Keratinocyte (primary cell): ENCODE measurements around the gene CTNND2. TPM values are rescaled to one million over a fixed set of nuclear protein-coding genes. Genes with fewer than 3 reads are reported as not detected.

Experiments used
- DNase-seq: peaks from one replicate; pipeline ENCODE4 v3.0.0-alpha.2; 2011; ENCODE audit warnings: low read depth, missing footprints, low spot score
- FAIRE-seq: peaks from 2 replicates; lab custom pipeline; 2011; peaks lifted over from hg19 to GRCh38; lab: Jason Lieb, UNC
- H2AFZ ChIP-seq: 2 replicates; pipeline ENCODE4 v1.6.0; 2012; ENCODE audit warnings: low read length, control low read depth, inconsistent platforms; ENCODE audit not compliant: control insufficient read depth
- H3K27ac ChIP-seq: 2 replicates; pipeline ENCODE4 v1.5.1; 2011; ENCODE audit warnings: low read length; ENCODE audit not compliant: control insufficient read depth, insufficient read depth
- H3K27me3 ChIP-seq: 3 replicates; pipeline ENCODE4 v1.6.0; 2011; ENCODE audit warnings: low read length; ENCODE audit not compliant: control insufficient read depth, insufficient read depth; ENCODE audit errors: extremely low read depth
- H3K36me3 ChIP-seq, 2 experiments: 2 replicates in 1 of 2; 3 replicates in 1 of 2; pipeline ENCODE4 v1.5.1; 2011; ENCODE audit warnings: low read length in 2 of 2, mild to moderate bottlenecking in 1 of 2; ENCODE audit not compliant: control insufficient read depth in 2 of 2, insufficient read depth in 2 of 2; ENCODE audit errors: extremely low read depth in 1 of 2
- H3K4me1 ChIP-seq: 3 replicates; pipeline ENCODE4 v1.5.1; 2011; ENCODE audit warnings: low read length; ENCODE audit not compliant: control insufficient read depth, insufficient read depth; ENCODE audit errors: extremely low read depth
- H3K4me2 ChIP-seq: 3 replicates; pipeline ENCODE4 v1.6.0; 2011; ENCODE audit warnings: low read depth, low read length; ENCODE audit not compliant: control insufficient read depth, insufficient read depth; ENCODE audit errors: extremely low read depth
- H3K4me3 ChIP-seq, 3 experiments: fragments of 200-600 bp in 1 of 3; sonication (generic) in 1 of 3; 2 replicates in 2 of 3; 3 replicates in 1 of 3; pipeline ENCODE4 v1.5.1; 2011 to 2016; ENCODE audit warnings: low read length in 3 of 3, mild to moderate bottlenecking in 3 of 3, control low read depth in 2 of 3, inconsistent platforms in 1 of 3, low read depth in 1 of 3, mixed read lengths in 1 of 3, mixed run types in 1 of 3, moderate library complexity in 1 of 3; ENCODE audit not compliant: control insufficient read depth in 2 of 3, insufficient read depth in 2 of 3; ENCODE audit errors: extremely low read depth in 1 of 3
- H3K79me2 ChIP-seq: 2 replicates; pipeline ENCODE4 v1.6.0; 2012; ENCODE audit warnings: low read length; ENCODE audit not compliant: control insufficient read depth, insufficient read depth
- H3K9ac ChIP-seq: 3 replicates; pipeline ENCODE4 v1.6.0; 2011; ENCODE audit warnings: low read length; ENCODE audit not compliant: control insufficient read depth, insufficient read depth; ENCODE audit errors: extremely low read depth
- H3K9me1 ChIP-seq: 3 replicates; pipeline ENCODE4 v1.6.0; 2011; ENCODE audit warnings: low read length; ENCODE audit not compliant: control insufficient read depth, insufficient read depth; ENCODE audit errors: extremely low read depth
- H3K9me3 ChIP-seq: 2 replicates; pipeline ENCODE4 v1.5.1; 2012; ENCODE audit warnings: low read depth, low read length; ENCODE audit not compliant: control insufficient read depth
- H4K20me1 ChIP-seq: 3 replicates; pipeline ENCODE4 v1.6.0; 2011; ENCODE audit warnings: low read length; ENCODE audit not compliant: control insufficient read depth, insufficient read depth; ENCODE audit errors: extremely low read depth
- CTCF ChIP-seq, 3 experiments: IDR thresholded peaks in 1 of 3; conservative IDR thresholded peaks in 1 of 3; optimal IDR thresholded peaks in 1 of 3; 2 replicates in 2 of 3; 3 replicates in 1 of 3; pipeline versions ENCODE3 to v1.5.1; 2011; ENCODE audit warnings: low read length in 3 of 3, mild to moderate bottlenecking in 3 of 3, moderate library complexity in 2 of 3, control low read depth in 1 of 3, inconsistent platforms in 1 of 3; ENCODE audit not compliant: insufficient read depth in 2 of 3; ENCODE audit errors: extremely low read depth in 1 of 3
- EZH2 ChIP-seq: IDR thresholded peaks from one replicate; pipeline ENCODE4 v1.6.1; 2012; ENCODE audit warnings: inconsistent platforms, mild to moderate bottlenecking, low read length, moderate library complexity
- dilution Hi-C: fragments of 300-500 bp; cut with MboI; formaldehyde crosslinking; loops from one replicate; pipeline ENCODE4 v1.7.0; 2020; ENCODE audit warnings: low sequenced_read_pairs; ENCODE audit not compliant: extremely low pct_ligation_motif_present
- polyA plus RNA-seq, 5 experiments: library from polyadenylated mRNA; depleted of rRNA in 3 of 5; stranded (reverse) in 3 of 5; stranded (forward) in 1 of 5; unstranded in 1 of 5; fragments of >200 nt; gene quantifications; 1 replicate in 1 of 5; 2 replicates in 3 of 5; 3 replicates in 1 of 5; pipeline versions ENCODE4 v1.2.1 to v1.2.3, GENCODE V29; 2011 to 2012; ENCODE audit warnings: missing spikeins in 2 of 5, low read depth in 1 of 5, low replicate concordance in 1 of 5

Gene CTNND2
- polyA plus RNA-seq, 1 donor (not counting 4 experiments of a cell fraction or from before 2014, with no cell fraction given) = not detected

GRCh38 chr5:11903614-11904264, 507 bp downstream of the CTNND2 start:
- Histone ChIP-seq H3K9me1 (no peaks in the 10 kb centered on the region), H4K20me1 (no peaks in the 10 kb centered on the region), H3K27ac (no peak overlapping the region), H3K4me1 (no peaks in the 10 kb centered on the region), H3K79me2 (no peaks in the 10 kb centered on the region), H3K36me3 (no peaks in the 10 kb centered on the region), H3K4me2 (no peak overlapping the region), H3K9ac (no peak overlapping the region), H3K9me3 (no peaks in the 10 kb centered on the region), H2AFZ (no peak overlapping the region), H3K4me3 (no peak overlapping the region), H3K27me3 (peaks cover 33% of the 10 kb centered on the region)
- dilution Hi-C loops = no loop called here
- no peak for DNase-seq
- TF ChIP-seq EZH2 (peak; percentile 24), CTCF (optimal IDR thresholded peaks at IDR 0.05 in 1 of 3, IDR thresholded peaks at IDR 0.05 in 1 of 3, conservative IDR thresholded peaks at IDR 0.05 in 1 of 3; ENCODE audit: extremely low read depth in 1 of 3, insufficient read depth in 2 of 3, low read length in 3 of 3) (no peak)
- no peak for FAIRE-seq

GRCh38 chr5:11903121-11903613, 1.1 kb downstream of the CTNND2 start:
- DNase-seq = no peak
- Histone ChIP-seq H3K4me2 (no peak overlapping the region), H3K36me3 (no peaks in the 10 kb centered on the region), H3K27ac (no peak overlapping the region), H4K20me1 (no peaks in the 10 kb centered on the region), H3K4me1 (no peaks in the 10 kb centered on the region), H3K4me3 (no peak overlapping the region), H3K79me2 (no peaks in the 10 kb centered on the region), H2AFZ (no peak overlapping the region), H3K9me3 (no peaks in the 10 kb centered on the region), H3K9me1 (no peaks in the 10 kb centered on the region), H3K27me3 (peaks cover 33% of the 10 kb centered on the region), H3K9ac (no peak overlapping the region)
- FAIRE-seq = no peak
- dilution Hi-C loops = no loop called here
- peak; percentile 68 for TF ChIP-seq EZH2
- TF ChIP-seq CTCF (optimal IDR thresholded peaks at IDR 0.05 in 1 of 3, IDR thresholded peaks at IDR 0.05 in 1 of 3, conservative IDR thresholded peaks at IDR 0.05 in 1 of 3; ENCODE audit: extremely low read depth in 1 of 3, insufficient read depth in 2 of 3, low read length in 3 of 3) = no peak
